ENCODE measurements around the gene KCNT1. TPM values are rescaled to one million over a fixed set of nuclear protein-coding genes. Genes with fewer than 3 reads are reported as not detected.

Gene KCNT1
- total RNA-seq, 1 experiment from 2014 or later, result 0.68 TPM

DNA sequence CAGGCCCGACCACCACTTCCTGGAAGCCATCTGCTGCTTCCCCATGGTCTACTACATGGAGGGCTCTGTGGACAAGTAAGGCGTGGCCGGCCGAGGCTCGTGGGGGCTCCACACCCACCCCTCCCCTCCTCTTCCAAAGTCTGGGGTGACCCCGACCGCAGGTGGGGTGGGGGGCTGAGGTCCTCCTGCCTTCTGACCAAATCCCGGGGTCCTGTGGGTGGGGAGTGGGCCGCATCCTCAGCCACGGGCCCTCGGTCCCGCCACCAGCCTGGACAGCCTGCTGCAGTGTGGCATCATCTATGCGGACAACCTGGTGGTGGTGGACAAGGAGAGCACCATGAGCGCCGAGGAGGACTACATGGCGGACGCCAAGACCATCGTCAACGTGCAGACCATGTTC, 76.4 kb downstream of the KCNT1 start:
- Histone ChIP-seq H3K23me2 (ENCODE audit: insufficient read length, low read depth, low read length, poor library complexity, severe bottlenecking) (no peaks in the 10 kb centered on the region), H2AK5ac (ENCODE audit: insufficient read length, low read length) (no peak overlapping the region), H2BK12ac (ENCODE audit: insufficient read length, low read depth, low read length) (no peak overlapping the region), H2BK120ac (ENCODE audit: low read depth, low read length, poor library complexity, severe bottlenecking) (no peak overlapping the region), H3T11ph (ENCODE audit: low read length) (no peak overlapping the region), H4K91ac (ENCODE audit: insufficient read length, low read depth, low read length) (no peak overlapping the region), H3K4me2 (ENCODE audit: insufficient read depth, insufficient read length, low read length) (no peak overlapping the region), H2BK20ac (ENCODE audit: low read depth, low read length, poor library complexity, severe bottlenecking) (no peak overlapping the region), H3K27ac (ENCODE audit: insufficient read length, low read depth, low read length) (no peak overlapping the region), H3K79me2 (ENCODE audit: insufficient read depth, low read length) (no peaks in the 10 kb centered on the region), H3K56ac (ENCODE audit: insufficient read length, low read depth, low read length) (no peak overlapping the region), H4K20me1 (ENCODE audit: control insufficient read depth, insufficient read depth, insufficient read length) (peaks cover 2% of the 10 kb centered on the region), H3K9ac (ENCODE audit: extremely low read depth, insufficient read length, low read length) (no peak overlapping the region), H4K5ac (ENCODE audit: insufficient read length, low read depth, low read length) (no peak overlapping the region), H3K14ac (ENCODE audit: insufficient read depth, low read length) (no peak overlapping the region; the same call in 1 of the 2 replicates), H2BK5ac (ENCODE audit: insufficient read length, low read length) (no peak overlapping the region), H3K9me3 (ENCODE audit: control insufficient read depth, low read depth, low read length) (no peaks in the 10 kb centered on the region), H3K18ac (ENCODE audit: insufficient read length, low read depth, low read length) (no peak overlapping the region), H3K4me1 (ENCODE audit: insufficient read depth, low read length) (no peaks in the 10 kb centered on the region), H3K23ac (ENCODE audit: insufficient read length, low read depth, low read length) (no peak overlapping the region), H3K27me3 (ENCODE audit: insufficient read depth, low read length) (no peaks in the 10 kb centered on the region), H4K8ac (replicated peaks; ENCODE audit: insufficient read length, low read depth, low read length) (no peak overlapping the region), H3K4ac (ENCODE audit: low read depth, low read length) (no peak overlapping the region), H3K79me1 (ENCODE audit: insufficient read depth, low read depth, low read length, poor library complexity, severe bottlenecking) (no peaks in the 10 kb centered on the region), H2AFZ (ENCODE audit: low read length) (no peak overlapping the region), H2BK15ac (ENCODE audit: low read depth, low read length) (no peak overlapping the region)
- no CpG with 5 or more reads among the region's 19 CpGs for WGBS (ENCODE audit: extremely low coverage, insufficient read length, low lambda C conversion rate)
- Mint-ChIP-seq H3K4me3 (no peak overlapping the region), H3K4me1 (no peaks in the 10 kb centered on the region), H3K9me3 (no peaks in the 10 kb centered on the region), H3K27me3 (ENCODE audit: low read depth) (no peaks in the 10 kb centered on the region; the same call in 1 of the 2 replicates), H3K27ac (no peak overlapping the region), H3K36me3 (ENCODE audit: insufficient read depth in 1 of 3, low read depth in 3 of 3) (no peaks in the 10 kb centered on the region)
- TF ChIP-seq CTCF (conservative IDR thresholded peaks at IDR 0.05), result no peak
- no peak for DNase-seq
